ENCODE data around the gene TMEM220.

GRCh38 chr17:10718547-10718946 is 11.3 kb downstream of the TMEM220 start:
- no peak for TF ChIP-seq CTCF (IDR thresholded peaks at IDR 0.05; ENCODE audit: low read depth, low read length, poor library complexity, severe bottlenecking)
- no peak for TF ChIP-seq EZH2phosphoT487 (IDR thresholded peaks at IDR 0.05; ENCODE audit: borderline replicate concordance, low read length)

Data from DOHH2 (cell line).